MM.1S (cell line): ENCODE results near the gene IGHMBP2.

ENCODE experiments used
- EZH2 ChIP-seq: fragments of 300-600 bp; sonication (generic); optimal IDR thresholded peaks from 2 replicates; pipeline ENCODE3; 2017; ENCODE audit warnings: low read depth, mild to moderate bottlenecking, antibody characterized with exemption, low read length, mixed read lengths
- EZH2phosphoT487 ChIP-seq: fragments of 300-600 bp; sonication (generic); IDR thresholded peaks from 2 replicates; pipeline ENCODE4 v1.6.1; 2018; ENCODE audit warnings: antibody characterized with exemption, low read length
- TF ChIP-seq, protein P1 (sequence below): fragments of 300-600 bp; sonication (generic); IDR thresholded peaks from 2 replicates; pipeline ENCODE4 v1.5.1; 2016; ENCODE audit warnings: antibody characterized with exemption, low read length, mixed read lengths

DNA sequence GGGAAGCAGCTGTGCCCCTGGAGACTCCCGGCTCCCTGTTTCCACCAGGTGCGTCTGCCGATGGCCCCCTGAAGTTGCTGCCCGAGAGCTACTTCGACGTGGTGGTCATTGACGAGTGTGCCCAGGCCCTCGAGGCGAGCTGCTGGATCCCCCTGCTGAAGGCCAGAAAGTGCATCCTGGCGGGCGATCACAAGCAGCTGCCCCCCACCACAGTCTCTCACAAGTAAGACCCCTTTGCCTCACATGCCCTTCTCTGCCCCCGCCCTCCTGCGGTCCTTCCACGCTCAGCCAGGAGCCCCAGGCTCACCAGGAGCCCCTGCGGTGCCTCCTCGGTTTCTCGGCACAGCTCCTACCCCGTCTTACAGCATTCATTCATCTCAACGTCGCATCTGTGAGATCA lies 25.4 kb downstream of the IGHMBP2 start:
- TF ChIP-seq, protein P1, sequence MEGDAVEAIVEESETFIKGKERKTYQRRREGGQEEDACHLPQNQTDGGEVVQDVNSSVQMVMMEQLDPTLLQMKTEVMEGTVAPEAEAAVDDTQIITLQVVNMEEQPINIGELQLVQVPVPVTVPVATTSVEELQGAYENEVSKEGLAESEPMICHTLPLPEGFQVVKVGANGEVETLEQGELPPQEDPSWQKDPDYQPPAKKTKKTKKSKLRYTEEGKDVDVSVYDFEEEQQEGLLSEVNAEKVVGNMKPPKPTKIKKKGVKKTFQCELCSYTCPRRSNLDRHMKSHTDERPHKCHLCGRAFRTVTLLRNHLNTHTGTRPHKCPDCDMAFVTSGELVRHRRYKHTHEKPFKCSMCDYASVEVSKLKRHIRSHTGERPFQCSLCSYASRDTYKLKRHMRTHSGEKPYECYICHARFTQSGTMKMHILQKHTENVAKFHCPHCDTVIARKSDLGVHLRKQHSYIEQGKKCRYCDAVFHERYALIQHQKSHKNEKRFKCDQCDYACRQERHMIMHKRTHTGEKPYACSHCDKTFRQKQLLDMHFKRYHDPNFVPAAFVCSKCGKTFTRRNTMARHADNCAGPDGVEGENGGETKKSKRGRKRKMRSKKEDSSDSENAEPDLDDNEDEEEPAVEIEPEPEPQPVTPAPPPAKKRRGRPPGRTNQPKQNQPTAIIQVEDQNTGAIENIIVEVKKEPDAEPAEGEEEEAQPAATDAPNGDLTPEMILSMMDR: no peak
- TF ChIP-seq EZH2 (no peak), EZH2phosphoT487 (no peak)
